T-helper 9 cell (primary cell): ENCODE measurements around the gene PAX6.

ENCODE experiments used
- DNase-seq: peaks from one replicate; pipeline ENCODE4 v3.0.0-alpha.2; 2020

The PAX6 gene

GRCh38 chr11:31796499-31797189 is 14.5 kb downstream of the PAX6 start:
- DNase-seq = no peak

DNA sequence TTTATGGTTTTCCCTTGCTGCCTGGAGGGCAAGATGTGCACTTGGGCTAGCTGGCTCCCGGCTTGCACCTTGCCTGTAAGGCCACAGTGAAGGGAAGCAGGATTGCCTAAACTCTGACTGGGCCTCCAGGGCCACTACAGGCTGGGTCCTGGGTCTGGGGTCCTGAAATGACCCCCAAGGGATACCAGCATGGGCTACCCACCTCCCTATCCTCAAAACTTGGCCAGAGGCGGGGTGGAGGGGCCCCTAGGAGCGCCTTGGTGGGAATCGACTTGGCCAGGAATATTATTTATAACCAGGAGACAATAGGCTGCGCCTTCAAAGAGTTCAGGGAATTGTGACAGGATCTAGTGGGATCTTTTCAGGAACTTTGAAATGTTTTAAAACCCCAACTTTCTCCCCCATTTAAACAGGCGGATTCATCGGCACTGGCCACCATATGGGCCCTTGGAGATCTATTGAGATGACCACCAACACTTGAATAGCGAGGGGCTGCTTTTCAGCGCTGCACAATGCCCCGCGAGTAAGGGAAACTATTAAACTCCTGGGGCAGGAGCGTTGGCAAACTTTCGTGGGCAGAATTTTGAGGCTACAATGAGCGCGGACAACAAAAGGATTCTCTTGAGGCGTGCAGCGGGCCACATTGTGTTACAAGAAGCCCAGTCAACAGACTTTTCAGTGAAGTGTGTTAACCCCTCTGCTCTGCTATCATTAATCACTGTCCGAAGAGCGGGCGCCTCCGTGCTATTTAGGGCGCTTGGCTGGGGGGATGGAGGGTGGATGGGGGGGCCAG is 15.2 kb downstream of the PAX6 start:
- DNase-seq = no peak

DNA sequence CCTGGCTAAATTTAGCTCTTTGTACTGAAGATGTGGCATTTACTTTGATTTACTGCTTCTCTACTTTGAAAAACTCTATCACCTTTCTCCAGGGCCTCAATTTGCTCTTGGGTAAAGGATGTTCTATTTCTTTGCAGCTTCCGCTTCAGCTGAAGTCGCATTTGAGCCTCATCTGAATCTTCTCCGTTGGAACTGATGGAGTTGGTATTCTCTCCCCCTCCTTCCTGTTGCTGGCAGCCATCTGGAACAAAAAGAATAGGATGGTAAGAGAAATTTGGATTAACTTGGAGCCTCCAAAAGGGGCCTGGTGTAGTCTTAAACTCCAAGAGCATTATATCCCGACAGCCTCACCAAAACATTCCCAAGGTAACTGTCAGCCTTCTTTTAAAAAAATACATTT is 16.6 kb downstream of the PAX6 start:
- no peak for DNase-seq

- no peak for DNase-seq
These were observed 17.9 kb downstream of the PAX6 start for GRCh38 chr11:31793264-31793663.

- no peak for DNase-seq
These were observed 18.7 kb downstream of the PAX6 start for GRCh38 chr11:31792456-31792855.

GRCh38 chr11:31792036-31792435 is 19.1 kb downstream of the PAX6 start:
- no peak for DNase-seq

DNA sequence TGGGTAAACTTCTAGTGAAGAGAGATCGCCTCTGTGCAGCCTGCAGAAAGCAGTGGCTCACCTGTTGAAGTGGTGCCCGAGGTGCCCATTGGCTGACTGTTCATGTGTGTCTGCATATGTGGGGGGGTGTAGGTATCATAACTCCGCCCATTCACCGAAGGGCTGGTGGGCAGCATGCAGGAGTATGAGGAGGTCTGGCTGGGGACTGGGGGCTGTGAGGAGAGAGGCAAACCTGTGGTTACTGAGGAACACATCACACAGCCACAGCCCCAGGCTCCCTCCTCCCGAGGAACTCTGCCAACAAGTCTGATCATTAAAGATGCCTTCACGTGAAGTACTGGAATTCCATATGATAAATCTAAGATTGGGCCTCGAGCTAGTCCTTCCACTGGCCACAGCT is 20.5 kb downstream of the PAX6 start:
- DNase-seq = no peak

DNA sequence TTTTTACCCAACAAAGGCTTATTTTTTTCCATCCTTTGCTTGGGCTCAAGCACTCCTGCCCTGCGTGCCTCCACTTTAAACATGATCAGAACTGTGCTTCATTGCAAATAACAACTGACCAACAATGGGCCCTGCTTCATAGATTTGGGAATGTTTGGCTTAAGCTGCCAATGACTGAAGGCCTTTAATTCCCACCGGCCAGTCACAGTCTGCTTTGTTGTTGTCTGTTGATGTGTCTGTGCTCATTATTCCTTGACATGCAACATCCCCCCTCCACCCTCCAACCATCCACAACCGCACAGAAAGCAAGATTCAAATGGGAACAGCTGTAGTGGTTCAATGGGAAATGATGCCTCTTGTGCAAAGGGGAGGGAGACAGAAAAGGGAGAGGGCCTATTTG is 23.0 kb downstream of the PAX6 start:
- no peak for DNase-seq

- no peak for DNase-seq
These were observed 24.0 kb downstream of the PAX6 start for GRCh38 chr11:31786996-31787685.

DNA sequence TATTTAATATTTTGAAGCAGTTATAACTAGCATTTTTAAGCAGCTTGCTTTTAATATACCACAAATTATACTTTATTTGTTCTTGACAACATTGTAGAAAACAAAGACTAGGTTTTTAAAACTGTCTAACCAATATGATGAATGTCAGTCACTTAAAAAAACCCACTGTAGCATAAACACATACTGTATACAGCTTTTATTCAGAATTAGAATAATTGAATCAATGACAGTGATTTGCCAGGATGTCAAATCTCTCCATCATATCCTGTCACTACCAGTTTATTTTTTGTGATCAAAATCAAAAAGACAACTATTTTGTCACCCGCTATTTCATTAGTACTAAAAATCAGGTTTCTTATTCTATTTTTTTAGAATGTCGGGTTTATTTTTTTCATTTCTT is 26.5 kb downstream of the PAX6 start:
- no peak for DNase-seq

- DNase-seq = no peak
These were observed 27.9 kb downstream of the PAX6 start for GRCh38 chr11:31783252-31783651.

GRCh38 chr11:31782257-31782656 is 28.9 kb downstream of the PAX6 start:
- no peak for DNase-seq

GRCh38 chr11:31780480-31780971 is 30.6 kb downstream of the PAX6 start:
- no peak for DNase-seq

GRCh38 chr11:31780078-31780477 is 31.0 kb downstream of the PAX6 start:
- no peak for DNase-seq

DNA sequence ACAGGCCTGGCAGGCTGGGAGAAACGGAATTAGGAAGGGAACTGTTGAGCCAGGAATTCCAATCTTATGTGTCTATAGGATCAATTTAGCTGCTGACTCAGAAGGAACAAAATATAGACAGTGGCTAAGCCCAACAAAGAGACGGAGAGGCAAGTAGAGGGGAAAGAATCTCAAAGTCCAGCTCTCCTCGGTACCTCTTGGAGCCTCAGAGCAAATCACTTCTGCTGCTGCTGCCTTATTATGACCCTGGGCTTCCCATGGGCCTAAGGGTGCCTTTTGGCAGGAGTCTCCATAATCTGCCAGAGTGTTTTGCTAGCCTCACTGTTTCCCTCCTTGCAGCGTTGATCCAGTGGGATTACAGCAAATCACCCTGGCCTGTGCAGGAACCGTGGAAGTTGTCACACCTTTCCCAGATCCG is 31.7 kb downstream of the PAX6 start:
- DNase-seq = no peak

- DNase-seq = no peak
These were observed 38.7 kb downstream of the PAX6 start for GRCh38 chr11:31772412-31772811.

GRCh38 chr11:31770011-31770700 is 41.0 kb downstream of the PAX6 start:
- DNase-seq = no peak

DNA sequence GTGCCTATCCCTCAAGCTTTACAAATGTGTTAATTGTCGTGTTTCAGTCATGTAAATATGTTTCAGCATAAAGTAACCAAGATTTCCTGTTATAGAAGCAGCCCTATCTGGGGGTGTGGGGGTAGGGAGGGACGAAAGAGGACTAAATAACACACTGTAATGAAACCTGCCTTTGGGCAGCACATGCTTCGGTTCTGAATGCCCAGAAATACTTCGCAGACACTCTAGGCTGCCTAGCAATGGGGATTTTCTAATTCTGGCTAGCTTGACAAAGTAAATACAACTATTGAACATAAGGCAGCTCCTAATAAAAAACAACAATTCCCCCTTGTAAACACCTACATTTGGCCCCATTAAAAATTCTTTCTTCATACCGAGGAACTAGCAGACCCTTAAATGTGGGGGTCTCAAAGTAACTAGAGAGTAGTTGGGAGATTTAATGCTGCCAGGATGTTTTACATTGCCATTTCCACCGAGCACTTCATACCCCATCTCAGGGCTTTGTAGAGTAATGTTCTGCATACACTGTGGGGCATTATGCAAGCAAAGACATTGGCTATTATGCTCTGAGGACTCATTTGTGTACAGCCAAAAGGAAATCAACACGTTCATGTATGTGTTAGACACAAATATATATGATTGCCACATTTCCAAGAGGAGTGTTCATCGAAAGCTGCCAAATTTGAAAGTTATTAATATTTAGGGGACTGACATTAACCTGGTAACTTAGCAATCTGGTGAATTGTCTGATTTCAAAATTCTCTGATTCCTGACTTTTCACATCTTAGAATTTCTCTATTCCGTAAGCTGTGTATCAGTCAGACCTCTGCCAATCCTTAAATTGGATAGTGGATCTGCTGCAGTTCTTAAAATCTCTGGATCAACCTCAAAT is 42.1 kb downstream of the PAX6 start:
- no peak for DNase-seq

DNA sequence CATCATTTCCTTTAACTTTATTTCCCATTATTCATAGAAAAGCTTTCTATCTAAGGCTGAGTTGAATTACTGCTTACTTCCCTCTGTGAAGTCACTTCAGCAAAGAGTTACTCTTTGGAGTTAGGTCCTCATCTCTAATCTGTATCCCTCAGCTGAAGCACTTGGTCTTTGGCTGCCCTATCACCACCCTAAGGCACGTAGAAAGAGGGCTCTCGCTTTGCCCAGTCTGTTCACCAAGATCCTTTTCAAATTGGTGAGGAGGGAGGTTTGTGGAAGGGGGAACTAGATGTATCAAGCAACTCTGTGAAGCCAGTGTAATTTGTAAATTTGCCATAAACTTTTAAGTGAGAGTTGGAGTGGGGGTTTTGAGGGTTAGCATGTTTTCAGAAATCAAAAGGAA is 43.4 kb downstream of the PAX6 start:
- DNase-seq = no peak

GRCh38 chr11:31767066-31767465 is 44.1 kb downstream of the PAX6 start:
- DNase-seq = no peak

- DNase-seq = no peak
These were observed 46.4 kb downstream of the PAX6 start for GRCh38 chr11:31764766-31765165.

DNA sequence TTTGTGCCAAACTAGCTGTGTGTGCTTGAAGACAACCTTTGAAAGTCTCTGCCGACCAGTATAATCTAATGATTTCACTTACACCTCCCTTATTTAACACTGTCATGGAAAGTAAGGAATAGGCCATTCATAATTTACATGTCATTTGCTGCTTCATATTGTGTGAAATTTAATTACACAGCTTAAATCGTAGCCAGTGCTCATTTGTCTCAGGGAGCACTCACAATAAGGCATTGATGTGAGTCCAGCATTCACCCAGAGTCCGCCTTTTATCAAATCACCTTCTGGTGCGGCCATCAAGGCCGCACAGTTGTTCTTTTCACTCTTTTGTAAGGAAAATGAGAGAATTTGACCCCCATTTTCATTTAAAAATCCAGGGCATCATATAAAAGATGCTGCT is 46.9 kb downstream of the PAX6 start:
- DNase-seq = no peak
